ENCODE data around the gene SETD5.
"Not testable (repeated sequence)": the region's sequence is repeated elsewhere in the genome, so short reads cannot be mapped to it uniquely, and the experiment has no call there.

The SETD5 gene

GRCh38 chr3:9469986-9470385 lies 72.6 kb downstream of the SETD5 start:
- TF ChIP-seq CTCF (IDR thresholded peaks at IDR 0.05; ENCODE audit: low read depth, low read length, missing control alignments), result no peak
- no peak for DNase-seq (ENCODE audit: extremely low read depth, low read depth)
- no peak overlapping the region for H3K4me3 ChIP-seq (replicated peaks; ENCODE audit: low read depth, low read length)

DNA sequence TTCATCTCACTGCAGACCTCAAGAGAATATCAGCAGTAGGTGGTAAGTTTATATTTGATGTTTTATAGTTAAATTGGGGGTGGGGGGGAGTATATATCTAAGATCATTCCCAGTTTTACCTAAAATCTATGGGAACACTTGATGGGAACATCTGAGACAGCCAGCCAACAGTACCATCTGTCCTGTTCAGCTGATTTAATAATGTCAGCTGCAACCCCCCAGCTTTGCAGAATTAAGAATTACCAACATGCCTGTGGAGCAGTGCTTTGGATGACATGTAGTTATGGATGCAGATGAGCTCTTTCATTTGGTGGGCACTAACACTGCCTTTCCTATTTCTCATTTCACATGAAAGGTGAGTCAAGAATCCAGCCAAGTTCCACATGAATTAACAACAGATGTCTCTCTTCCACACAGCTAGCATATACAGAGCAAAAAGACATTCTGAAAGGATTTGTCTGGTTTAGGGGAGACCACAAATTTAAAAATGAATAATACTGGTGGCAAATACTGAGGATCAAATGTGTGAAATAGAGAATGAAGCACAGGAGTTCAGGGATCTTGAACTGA lies 76.2 kb downstream of the SETD5 start:
- TF ChIP-seq CTCF (IDR thresholded peaks at IDR 0.05; ENCODE audit: low read depth, low read length, missing control alignments), result no peak
- no peak overlapping the region for H3K4me3 ChIP-seq (replicated peaks; ENCODE audit: low read depth, low read length)
- DNase-seq (ENCODE audit: extremely low read depth, low read depth), result no peak

DNA sequence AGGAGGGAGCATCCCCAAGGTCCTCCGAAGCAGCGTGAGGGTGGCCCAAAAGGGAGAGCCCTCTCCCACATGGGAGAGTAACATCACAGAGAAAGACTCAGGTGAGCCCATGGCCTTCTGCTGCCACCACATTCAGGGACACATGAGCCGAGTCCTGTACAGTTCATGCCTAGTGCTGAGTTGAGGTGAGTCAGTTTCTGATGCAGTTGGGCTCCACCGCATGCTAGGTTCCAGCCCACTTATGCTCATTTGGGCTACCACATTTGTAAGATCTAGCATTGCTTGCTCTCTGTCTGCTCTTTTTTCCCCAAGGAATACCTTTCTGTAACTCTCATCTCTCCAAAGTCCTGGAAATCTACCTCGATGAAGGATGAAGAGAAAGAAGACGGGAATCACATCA lies 77.1 kb downstream of the SETD5 start:
- TF ChIP-seq CTCF (IDR thresholded peaks at IDR 0.05; ENCODE audit: low read depth, low read length, missing control alignments), result no peak
- no peak for DNase-seq (ENCODE audit: extremely low read depth, low read depth)
- no peak overlapping the region for H3K4me3 ChIP-seq (replicated peaks; ENCODE audit: low read depth, low read length)

DNA sequence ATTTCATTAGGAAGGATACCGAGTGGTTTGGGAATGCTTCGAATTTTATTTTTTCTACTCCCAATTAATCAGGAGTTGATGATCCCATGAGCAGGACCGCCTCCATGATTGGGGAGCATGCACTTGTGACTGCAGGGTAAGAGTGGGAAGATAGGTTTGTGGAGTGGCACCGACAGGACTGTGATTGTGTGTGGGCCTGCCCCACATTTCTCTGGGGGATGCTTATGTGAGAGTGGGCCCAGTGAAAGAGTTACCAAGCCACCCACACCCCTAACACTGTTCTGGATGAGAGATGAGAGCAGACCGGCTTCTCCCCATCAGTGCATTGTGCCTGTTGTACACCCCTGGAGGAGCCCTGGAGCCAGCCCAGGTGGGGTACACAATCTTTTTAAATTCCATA lies 79.5 kb downstream of the SETD5 start:
- no peak for TF ChIP-seq CTCF (IDR thresholded peaks at IDR 0.05; ENCODE audit: low read depth, low read length, missing control alignments)
- DNase-seq (ENCODE audit: extremely low read depth, low read depth), result no peak
- no peak overlapping the region for H3K4me3 ChIP-seq (replicated peaks; ENCODE audit: low read depth, low read length)

GRCh38 chr3:9480265-9480664 lies 82.8 kb downstream of the SETD5 start:
- no peak overlapping the region for H3K4me3 ChIP-seq (replicated peaks; ENCODE audit: low read depth, low read length)
- no peak for TF ChIP-seq CTCF (IDR thresholded peaks at IDR 0.05; ENCODE audit: low read depth, low read length, missing control alignments)
- DNase-seq (ENCODE audit: extremely low read depth, low read depth), result no peak

- no peak for DNase-seq (ENCODE audit: extremely low read depth, low read depth)
- TF ChIP-seq CTCF (IDR thresholded peaks at IDR 0.05; ENCODE audit: low read depth, low read length, missing control alignments), result no peak
- H3K4me3 ChIP-seq (replicated peaks; ENCODE audit: low read depth, low read length), result no peak overlapping the region
Observed at GRCh38 chr3:9485248-9485647, 87.8 kb downstream of the SETD5 start.

DNA sequence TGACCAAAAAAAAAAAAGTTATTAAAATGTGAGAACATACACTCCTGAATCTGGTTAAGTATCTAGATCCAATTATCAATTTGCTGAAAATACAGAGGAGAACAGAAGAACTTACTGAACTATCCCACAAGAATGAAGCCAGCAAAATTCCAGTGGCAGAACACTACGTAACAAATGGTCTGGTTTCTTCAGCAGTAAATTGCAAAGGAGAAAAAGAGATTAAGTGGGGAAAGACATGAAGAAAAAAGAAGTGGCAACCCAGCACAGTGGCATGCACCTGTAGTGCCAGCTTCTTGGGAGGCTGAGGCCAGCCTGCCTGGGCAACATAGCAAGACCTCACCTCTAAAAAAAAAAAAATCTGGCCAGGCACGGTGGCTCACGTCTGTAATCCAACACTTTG lies 94.1 kb downstream of the SETD5 start:
- DNase-seq (ENCODE audit: extremely low read depth, low read depth), result no peak
- no peak for TF ChIP-seq CTCF (IDR thresholded peaks at IDR 0.05; ENCODE audit: low read depth, low read length, missing control alignments)
- H3K4me3 ChIP-seq (replicated peaks; ENCODE audit: low read depth, low read length), result no peak overlapping the region

DNA sequence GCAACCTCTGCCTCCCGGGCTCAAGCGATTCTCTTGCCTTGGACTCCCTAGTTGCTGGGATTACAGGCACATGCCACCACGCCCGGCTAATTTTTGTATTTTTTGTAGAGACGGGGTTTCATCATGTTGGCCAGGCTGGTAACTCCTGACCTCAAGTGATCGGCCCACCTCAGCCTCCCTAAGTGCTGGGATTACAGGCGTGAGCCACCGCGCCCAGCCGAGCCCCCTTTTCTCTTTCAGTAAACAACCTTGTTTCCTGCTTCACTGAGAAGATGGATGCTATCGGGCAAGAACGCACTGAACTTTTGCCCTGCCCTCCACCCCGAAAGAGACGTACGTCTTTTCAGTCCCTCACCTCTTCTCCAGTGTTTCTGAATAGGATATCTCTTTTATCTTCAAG lies 96.6 kb downstream of the SETD5 start:
- not testable (repeated sequence) for H3K4me3 ChIP-seq (replicated peaks; ENCODE audit: low read depth, low read length)

More for the DNA sequence above, 96.6 kb downstream of the SETD5 start:
- DNase-seq (ENCODE audit: extremely low read depth, low read depth), result not testable (repeated sequence)

Measured in HFF-Myc (cell line).